ENCODE results near the gene HMCES. TPM values are rescaled to one million over a fixed set of nuclear protein-coding genes. Genes with fewer than 3 reads are reported as not detected.

The HMCES gene
- total RNA-seq, 6 experiments from 2014 or later, result 17.4 to 36.9 (median 20.1) TPM

DNA sequence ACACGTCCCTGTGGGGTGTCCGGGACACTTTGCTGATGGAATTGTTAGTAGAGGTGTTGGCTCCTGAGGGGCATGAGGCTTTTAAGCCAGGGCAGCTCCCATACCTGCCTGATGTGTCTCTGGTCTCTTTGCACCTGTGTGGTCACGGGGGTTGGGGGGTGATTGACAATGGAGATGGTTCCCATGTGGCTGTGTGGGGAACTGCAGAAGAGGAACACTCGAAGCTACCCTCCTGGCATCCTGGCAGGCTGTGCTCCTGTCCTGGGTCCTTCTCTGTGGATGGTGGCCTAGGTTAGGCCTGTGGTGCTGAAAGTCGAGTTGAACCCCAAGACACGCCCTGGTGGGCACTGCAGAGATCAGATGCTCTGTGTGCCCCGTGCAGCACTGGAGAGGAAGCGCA is 73.4 kb downstream of the HMCES start:
- no peaks in the 10 kb centered on the region for H3K27me3 ChIP-seq
- H3K4me1 ChIP-seq, result no peaks in the 10 kb centered on the region
- 73% methylated on average over 2 of the region's 8 CpGs for WGBS (ENCODE audit: insufficient coverage, low coverage, low lambda C conversion rate, missing lambda C conversion rate)
- no peak for ATAC-seq
- DNase-seq, result no peak
- no peak overlapping the region for H3K4me3 ChIP-seq
- no peak overlapping the region for H3K27ac ChIP-seq
- intact Hi-C loops (cut with DNase I), result no loop called here
- TF ChIP-seq CTCF (IDR thresholded peaks at IDR 0.05) (no peak), POLR2A (IDR thresholded peaks at IDR 0.05) (no peak)
- no peaks in the 10 kb centered on the region for H3K36me3 ChIP-seq
- H3K9me3 ChIP-seq, result no peaks in the 10 kb centered on the region

DNA sequence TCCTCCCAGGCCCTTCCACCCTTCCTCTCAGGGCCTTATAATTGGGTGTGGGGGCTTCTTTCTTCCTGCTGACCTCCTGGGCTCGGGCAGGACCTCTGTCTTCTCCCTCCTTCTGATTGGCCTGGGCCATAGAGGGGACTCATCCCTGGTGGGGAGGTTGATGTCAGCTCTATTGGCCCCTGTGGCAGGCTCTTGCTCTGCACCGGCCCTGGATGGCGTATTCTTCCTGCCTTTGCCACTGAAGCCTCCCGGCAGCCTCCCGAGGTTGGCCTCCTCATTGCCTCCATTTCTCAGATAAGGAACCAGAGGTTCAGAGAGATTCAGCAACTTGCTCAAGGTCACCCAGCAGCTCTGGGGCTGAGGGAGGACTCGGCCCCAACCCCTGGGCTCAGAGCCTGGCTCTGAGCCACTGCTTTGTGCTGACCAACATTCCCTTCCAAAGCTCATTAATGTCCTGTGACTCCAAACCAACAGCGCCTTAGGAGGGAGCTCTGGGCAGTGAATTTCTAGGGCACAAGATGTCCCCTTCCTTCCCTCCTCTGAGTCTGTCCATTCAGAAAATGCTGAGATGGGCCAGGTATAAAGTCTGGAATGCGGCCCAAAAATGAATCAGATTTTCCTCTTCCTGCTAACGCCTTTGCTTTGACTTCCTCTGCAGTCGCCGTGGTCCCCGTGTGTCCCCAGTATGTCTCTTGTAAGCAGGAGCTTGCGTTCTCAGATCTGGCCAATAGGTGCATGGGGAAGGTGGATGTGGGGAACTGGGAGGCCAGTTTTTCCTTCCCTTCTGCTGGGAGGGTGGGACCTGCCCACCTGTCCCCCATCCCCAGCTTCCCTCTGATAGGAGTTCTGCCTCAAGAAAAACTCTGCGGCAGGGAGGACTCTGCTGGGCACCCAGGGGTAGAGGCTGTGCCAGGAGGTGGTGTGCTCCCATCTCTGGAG is 74.2 kb downstream of the HMCES start:
- no peak overlapping the region for H3K27ac ChIP-seq

DNA sequence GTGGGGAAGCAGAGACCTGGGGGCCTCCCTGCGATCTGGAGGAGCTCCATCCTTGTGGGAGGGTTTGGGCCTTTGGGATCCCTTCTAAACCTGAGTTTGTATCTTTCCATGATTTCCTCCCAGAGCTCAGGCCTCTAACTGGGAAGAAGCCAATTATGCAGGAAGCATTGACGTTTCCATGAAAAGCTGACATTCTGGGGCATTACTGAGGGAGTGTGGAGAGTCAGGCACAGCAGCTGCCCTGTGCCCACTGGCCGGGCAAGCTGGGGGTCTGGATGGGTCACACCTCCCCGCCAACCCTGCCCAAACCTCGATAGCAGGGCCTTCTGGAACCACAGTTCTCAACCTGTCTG is 74.9 kb downstream of the HMCES start:
- no peaks in the 10 kb centered on the region for H3K36me3 ChIP-seq
- DNase-seq (no peak), ATAC-seq (no peak)
- H3K27ac ChIP-seq, result no peak overlapping the region
- TF ChIP-seq POLR2A (IDR thresholded peaks at IDR 0.05) (no peak), CTCF (IDR thresholded peaks at IDR 0.05) (no peak)
- intact Hi-C loops (cut with DNase I), result no loop called here
- H3K27me3 ChIP-seq, result no peaks in the 10 kb centered on the region
- H3K9me3 ChIP-seq, result no peaks in the 10 kb centered on the region
- no peaks in the 10 kb centered on the region for H3K4me1 ChIP-seq
- WGBS (ENCODE audit: insufficient coverage, low coverage, low lambda C conversion rate, missing lambda C conversion rate), result 40% methylated on average over 1 of the region's 5 CpGs
- no peak overlapping the region for H3K4me3 ChIP-seq

More for the DNA sequence above, 74.2 kb downstream of the HMCES start:
- ATAC-seq (peak; percentile 22 to 42 (median 36)), DNase-seq (no peak)
- intact Hi-C loops (cut with DNase I), result no loop called here
- Histone ChIP-seq H3K4me3 (no peak overlapping the region), H3K9me3 (no peaks in the 10 kb centered on the region), H3K27me3 (no peaks in the 10 kb centered on the region), H3K36me3 (no peaks in the 10 kb centered on the region), H3K4me1 (no peaks in the 10 kb centered on the region)
- no peak for TF ChIP-seq CTCF (IDR thresholded peaks at IDR 0.05)
- WGBS (ENCODE audit: insufficient coverage, low coverage, low lambda C conversion rate, missing lambda C conversion rate), result 59% methylated on average over 5 of the region's 14 CpGs

Small RNA genes lying within 50 kb of the gene (microRNA-seq; reads per million reads assigned to microRNA genes)
- 0.64 to 1.2 reads per million in 2 donors for gene MIR6826

Small RNA genes lying within 50 kb of the gene (small RNA-seq; reads per million reads assigned to genes)
- gene MIR6826, result 0 reads per million in 2 experiments

Other genes starting within 250 kb of the HMCES start
- gene GP9, start 218.1 kb upstream of the HMCES start, total RNA-seq, result under 1 TPM in 1 of 6 experiments, not detected in 5; 0.50 TPM
- 10 to 100 TPM; 21.8 to 67.2 (median 38.5) TPM for gene RAB43, start 157.1 kb upstream of the HMCES start, total RNA-seq
- gene ISY1, start 117.8 kb upstream of the HMCES start, total RNA-seq, result 10 to 100 TPM in 2 of 6 experiments, 1 to 10 TPM in 4; 2.8 to 10.8 (median 8.9) TPM
- 100 to 1,000 TPM; 164 to 222 (median 215) TPM for gene CNBP, start 95.0 kb upstream of the HMCES start, total RNA-seq
- 100 to 1,000 TPM in 5 of 6 experiments, 10 to 100 TPM in 1; 75.9 to 140 (median 119) TPM for gene COPG1, start 29.3 kb upstream of the HMCES start, total RNA-seq
- 1 to 10 TPM in 5 of 6 experiments, under 1 TPM in 1; 0.26 to 4.7 (median 2.0) TPM for gene EFCAB12, start 149.8 kb downstream of the HMCES start, total RNA-seq
- gene MBD4, start 161.1 kb downstream of the HMCES start, total RNA-seq, result 10 to 100 TPM; 16.9 to 26.1 (median 25.3) TPM
- gene IFT122, start 161.4 kb downstream of the HMCES start, total RNA-seq, result 10 to 100 TPM in 4 of 6 experiments, 1 to 10 TPM in 2; 7.1 to 16.8 (median 11.5) TPM
- not detected for gene RHO, start 249.8 kb downstream of the HMCES start, total RNA-seq

Measured in right lobe of liver (tissue), 6 donors.